ENCODE data around the gene ZNF784. TPM values are rescaled to one million over a fixed set of nuclear protein-coding genes. Genes with fewer than 3 reads are reported as not detected.

Gene ZNF784
- total and polyA plus RNA-seq, 2 donors (not counting 3 experiments of a cell fraction or from before 2014, with no cell fraction given): 4.9 TPM

DNA sequence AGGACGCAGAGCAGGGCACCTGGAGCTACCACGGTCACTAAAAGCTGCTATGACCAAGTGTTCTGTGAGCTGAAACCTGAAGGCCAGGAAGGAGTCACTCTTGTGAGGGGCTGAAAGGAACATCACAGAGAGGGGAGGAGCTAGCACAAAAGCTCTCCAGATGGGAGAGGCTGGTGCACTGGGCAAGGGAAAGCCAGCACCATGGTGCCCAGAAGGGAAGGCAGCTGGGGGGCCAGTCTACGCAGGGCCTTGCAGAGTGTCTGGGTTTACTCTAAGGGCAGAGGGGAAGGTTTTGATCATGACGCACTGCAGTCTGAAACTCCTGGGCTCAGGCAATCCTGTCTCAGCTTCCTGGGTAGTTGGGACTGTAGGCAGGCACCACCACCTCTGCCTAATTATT is 12.4 kb upstream of the ZNF784 start:
- peaks cover 24% of the 10 kb centered on the region for H3K79me2 ChIP-seq (ENCODE audit: control insufficient read depth, insufficient read depth, low read length)
- FAIRE-seq: no peak

More for the DNA sequence above, 12.4 kb upstream of the ZNF784 start:
- H4K20me1 ChIP-seq (replicated peaks; ENCODE audit: control insufficient read depth, extremely low read depth, insufficient read depth, low read length): no peaks in the 10 kb centered on the region
- ChIA-PET POLR2A (no interaction called here), CTCF (interaction anchor here (1.4 kb wide), 2 partner anchors 11 to 169 kb away, joined by 3 to 4 read pairs; partner anchors contain the start of gene CCDC106)
- no peak for TF ChIP-seq EZH2 (IDR thresholded peaks at IDR 0.05; ENCODE audit: borderline replicate concordance, low read depth, low read length, severe bottlenecking)
- no peak for TF ChIP-seq FOS (IDR thresholded peaks at IDR 0.05; ENCODE audit: borderline replicate concordance, insufficient read depth, low read length)
- no peak for TF ChIP-seq JUN (IDR thresholded peaks at IDR 0.05; ENCODE audit: borderline replicate concordance, insufficient read depth, insufficient read length, low read depth)
- no peak for TF ChIP-seq POLR2AphosphoS5 (IDR thresholded peaks at IDR 0.05; ENCODE audit: insufficient read depth, low read depth, low read length)
- no peak for TF ChIP-seq POLR2A (IDR thresholded peaks at IDR 0.05; ENCODE audit: low read depth, low read length)
- TF ChIP-seq GATA2 (IDR thresholded peaks at IDR 0.05; ENCODE audit: insufficient read depth, insufficient read length, low read depth, low read length): no peak
- TF ChIP-seq, protein P1, sequence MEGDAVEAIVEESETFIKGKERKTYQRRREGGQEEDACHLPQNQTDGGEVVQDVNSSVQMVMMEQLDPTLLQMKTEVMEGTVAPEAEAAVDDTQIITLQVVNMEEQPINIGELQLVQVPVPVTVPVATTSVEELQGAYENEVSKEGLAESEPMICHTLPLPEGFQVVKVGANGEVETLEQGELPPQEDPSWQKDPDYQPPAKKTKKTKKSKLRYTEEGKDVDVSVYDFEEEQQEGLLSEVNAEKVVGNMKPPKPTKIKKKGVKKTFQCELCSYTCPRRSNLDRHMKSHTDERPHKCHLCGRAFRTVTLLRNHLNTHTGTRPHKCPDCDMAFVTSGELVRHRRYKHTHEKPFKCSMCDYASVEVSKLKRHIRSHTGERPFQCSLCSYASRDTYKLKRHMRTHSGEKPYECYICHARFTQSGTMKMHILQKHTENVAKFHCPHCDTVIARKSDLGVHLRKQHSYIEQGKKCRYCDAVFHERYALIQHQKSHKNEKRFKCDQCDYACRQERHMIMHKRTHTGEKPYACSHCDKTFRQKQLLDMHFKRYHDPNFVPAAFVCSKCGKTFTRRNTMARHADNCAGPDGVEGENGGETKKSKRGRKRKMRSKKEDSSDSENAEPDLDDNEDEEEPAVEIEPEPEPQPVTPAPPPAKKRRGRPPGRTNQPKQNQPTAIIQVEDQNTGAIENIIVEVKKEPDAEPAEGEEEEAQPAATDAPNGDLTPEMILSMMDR (IDR thresholded peaks at IDR 0.05; ENCODE audit: extremely low read depth in 1 of 2, insufficient read depth in 1 of 2, low read depth in 1 of 2, low read length in 2 of 2): no peak
- TF ChIP-seq, protein P2, sequence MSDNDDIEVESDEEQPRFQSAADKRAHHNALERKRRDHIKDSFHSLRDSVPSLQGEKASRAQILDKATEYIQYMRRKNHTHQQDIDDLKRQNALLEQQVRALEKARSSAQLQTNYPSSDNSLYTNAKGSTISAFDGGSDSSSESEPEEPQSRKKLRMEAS (IDR thresholded peaks at IDR 0.05; ENCODE audit: insufficient read depth, insufficient read length): no peak
- TF ChIP-seq MYC (IDR thresholded peaks at IDR 0.05; ENCODE audit: low read depth, low read length): no peak
- H3K4me2 ChIP-seq (ENCODE audit: insufficient read depth, low read length): no peak overlapping the region
- no peak overlapping the region for H2AFZ ChIP-seq (ENCODE audit: low read depth, low read length)
- intact Hi-C loops (cut with micrococcal nuclease): no loop called here
- H3K36me3 ChIP-seq (ENCODE audit: control insufficient read depth in 2 of 2, extremely low read depth in 1 of 2, insufficient read depth in 2 of 2, low read length in 2 of 2): no peaks in the 10 kb centered on the region
- no peak overlapping the region for H3K4me3 ChIP-seq (replicated peaks in 1 of 3; ENCODE audit: insufficient read depth in 1 of 3, low read depth in 1 of 3, low read length in 3 of 3)
- H3K27ac ChIP-seq (ENCODE audit: insufficient read depth, low read depth, low read length): no peak overlapping the region
- dilution Hi-C loops (cut with MboI; ENCODE audit: extremely low pct_ligation_motif_present, low sequenced_read_pairs): no loop called here
- no TSS peak for BruUV-seq (replicated peaks)
- no peak for DNase-seq (ENCODE audit: low read depth, low spot score)
- no peak overlapping the region for H3K9ac ChIP-seq (replicated peaks; ENCODE audit: extremely low read depth, insufficient read depth, low read length)
- no peaks in the 10 kb centered on the region for H3K9me1 ChIP-seq (replicated peaks; ENCODE audit: control insufficient read depth, extremely low read depth, insufficient read depth, low read length)
- peaks cover 18% of the 10 kb centered on the region for H3K4me1 ChIP-seq (ENCODE audit: control insufficient read depth, extremely low read depth, insufficient read depth, low read length)
- H3K9me3 ChIP-seq (replicated peaks; ENCODE audit: control insufficient read depth, insufficient read depth, low read length): no peaks in the 10 kb centered on the region
- no peaks in the 10 kb centered on the region for H3K27me3 ChIP-seq (ENCODE audit: control insufficient read depth in 2 of 2, insufficient read depth in 2 of 2, low read length in 2 of 2)

All from endothelial cell of umbilical vein (primary cell).